A549 (cell line): ENCODE results near the gene MAP10.

Experiments used
- CTCF ChIP-seq: fragments of >200 bp; sonication (Bioruptor Twin); formaldehyde crosslinking; IDR thresholded peaks from 3 replicates; pipeline ENCODE4 v1.5.1; 2016
- MYC ChIP-seq: IDR thresholded peaks from 2 replicates; pipeline ENCODE4 v1.6.1; 2012; ENCODE audit warnings: mild to moderate bottlenecking, inconsistent platforms, low read length, improper control_type of control experiment, borderline replicate concordance
- SMC3 ChIP-seq: fragments of >200 bp; sonication (Bioruptor Twin); formaldehyde crosslinking; IDR thresholded peaks from 3 replicates; pipeline ENCODE4 v1.6.1; 2018; ENCODE audit warnings: inconsistent platforms

GRCh38 chr1:232816324-232816723 lies 11.1 kb downstream of the MAP10 start:
- TF ChIP-seq CTCF (no peak), MYC (no peak), SMC3 (no peak)
